Uterus (tissue), 4 donors: ENCODE data around the gene BIRC5. TPM values are rescaled to one million over a fixed set of nuclear protein-coding genes. Genes with fewer than 3 reads are reported as not detected.

Source experiments
- DNase-seq, 2 donors: peaks; one replicate each; pipeline ENCODE4 v3.0.0-alpha.2; 2019 to 2020
- H3K27ac ChIP-seq, 2 donors: fragments of 200-600 bp; sonication (generic); 1 replicate in 1 of 2; 2 replicates in 1 of 2; pipeline ENCODE4 v1.5.1; 2016 to 2018
- H3K27me3 ChIP-seq, 2 donors: fragments of 200-600 bp; sonication (generic); one replicate each; pipeline ENCODE4 v1.5.1; 2018 to 2019; ENCODE audit warnings: control low read depth in 1 of 2
- H3K36me3 ChIP-seq, 2 donors: fragments of 200-600 bp; sonication (generic); one replicate each; pipeline ENCODE4 v1.5.1; 2019; ENCODE audit warnings: control low read depth in 1 of 2
- H3K4me1 ChIP-seq, 2 donors: fragments of 200-600 bp; sonication (generic); one replicate each; pipeline ENCODE4 v1.5.1; 2018 to 2019; ENCODE audit warnings: control low read depth in 1 of 2
- H3K4me3 ChIP-seq, 2 donors: fragments of 200-600 bp; sonication (generic); 1 replicate in 1 of 2; 2 replicates in 1 of 2; pipeline ENCODE4 v1.5.1; 2018 to 2019; ENCODE audit warnings: mild to moderate bottlenecking in 1 of 2
- H3K9me3 ChIP-seq, 2 donors: fragments of 200-600 bp; sonication (generic); one replicate each; pipeline ENCODE4 v1.5.1; 2019; ENCODE audit warnings: control low read depth in 1 of 2
- POLR2A ChIP-seq, 2 donors: fragments of 450-650 bp; IDR thresholded peaks; one replicate each; pipeline ENCODE4 v1.6.1; 2016; ENCODE audit warnings: antibody characterized with exemption in 2 of 2, mild to moderate bottlenecking in 1 of 2, moderate library complexity in 1 of 2
- intact Hi-C: fragments of 100-400 bp; cut with DNase I; formaldehyde crosslinking; loops from one replicate; pipeline ENCODE4 v1.15.1; 2023; ENCODE audit warnings: low total_unique reads
- small RNA-seq: library from RNA; depleted of rRNA; stranded (forward); fragments of <200 nt; gene quantifications from one replicate; pipeline ENCODE3, GENCODE V24; 2016
- total RNA-seq, 4 donors: library from RNA; depleted of rRNA in 3 of 4; stranded (reverse); fragments of >200 nt in 3 of 4; gene quantifications; one replicate each; pipeline versions ENCODE4 v1.1.0 to v1.2.4, GENCODE V29; 2014 to 2023
- TF ChIP-seq, protein P1 (sequence below), 4 experiments: fragments of 200-600 bp in 2 of 4; fragments of 450-650 bp in 2 of 4; sonication (generic) in 2 of 4; IDR thresholded peaks; one replicate each; pipeline ENCODE4 v1.5.1; 2016 to 2019; ENCODE audit warnings: antibody characterized with exemption in 4 of 4, mild to moderate bottlenecking in 2 of 4, moderate library complexity in 1 of 4
- donor health status: DM: yes; HTN: yes; CAD: no.

The BIRC5 gene
- total RNA-seq, 4 donors from 2014 or later, result 26.3 to 29.7 TPM; not detected in 2

DNA sequence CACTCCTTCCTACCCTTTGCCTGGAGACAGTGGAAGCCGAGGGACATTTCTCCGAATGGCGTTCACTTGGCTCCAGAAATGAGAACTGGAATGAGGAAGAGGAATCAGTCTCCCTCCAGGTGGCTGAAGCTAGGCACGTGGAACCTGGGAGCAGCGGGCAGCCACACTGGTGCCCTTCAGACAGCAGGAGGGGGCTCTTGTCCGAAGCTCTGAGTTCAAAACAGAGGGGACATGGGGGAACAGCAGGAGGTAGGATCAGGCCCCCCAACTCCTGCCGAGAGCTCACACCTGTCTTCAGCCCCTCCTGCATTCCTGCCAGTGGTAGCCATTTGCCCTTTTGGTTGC is 58.8 kb downstream of the BIRC5 start:
- H3K27ac ChIP-seq, result no peak overlapping the region
- H3K4me3 ChIP-seq, result no peak overlapping the region
- intact Hi-C loops, result no loop called here
- peaks cover 0 to 11% of the 10 kb centered on the region in 2 donors for H3K27me3 ChIP-seq
- no peaks in the 10 kb centered on the region for H3K4me1 ChIP-seq
- TF ChIP-seq, protein P1, sequence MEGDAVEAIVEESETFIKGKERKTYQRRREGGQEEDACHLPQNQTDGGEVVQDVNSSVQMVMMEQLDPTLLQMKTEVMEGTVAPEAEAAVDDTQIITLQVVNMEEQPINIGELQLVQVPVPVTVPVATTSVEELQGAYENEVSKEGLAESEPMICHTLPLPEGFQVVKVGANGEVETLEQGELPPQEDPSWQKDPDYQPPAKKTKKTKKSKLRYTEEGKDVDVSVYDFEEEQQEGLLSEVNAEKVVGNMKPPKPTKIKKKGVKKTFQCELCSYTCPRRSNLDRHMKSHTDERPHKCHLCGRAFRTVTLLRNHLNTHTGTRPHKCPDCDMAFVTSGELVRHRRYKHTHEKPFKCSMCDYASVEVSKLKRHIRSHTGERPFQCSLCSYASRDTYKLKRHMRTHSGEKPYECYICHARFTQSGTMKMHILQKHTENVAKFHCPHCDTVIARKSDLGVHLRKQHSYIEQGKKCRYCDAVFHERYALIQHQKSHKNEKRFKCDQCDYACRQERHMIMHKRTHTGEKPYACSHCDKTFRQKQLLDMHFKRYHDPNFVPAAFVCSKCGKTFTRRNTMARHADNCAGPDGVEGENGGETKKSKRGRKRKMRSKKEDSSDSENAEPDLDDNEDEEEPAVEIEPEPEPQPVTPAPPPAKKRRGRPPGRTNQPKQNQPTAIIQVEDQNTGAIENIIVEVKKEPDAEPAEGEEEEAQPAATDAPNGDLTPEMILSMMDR (IDR thresholded peaks at IDR 0.05), result no peak
- TF ChIP-seq POLR2A (IDR thresholded peaks at IDR 0.05), result no peak
- H3K36me3 ChIP-seq, result no peaks in the 10 kb centered on the region
- DNase-seq, result no peak
- H3K9me3 ChIP-seq, result no peaks in the 10 kb centered on the region

DNA sequence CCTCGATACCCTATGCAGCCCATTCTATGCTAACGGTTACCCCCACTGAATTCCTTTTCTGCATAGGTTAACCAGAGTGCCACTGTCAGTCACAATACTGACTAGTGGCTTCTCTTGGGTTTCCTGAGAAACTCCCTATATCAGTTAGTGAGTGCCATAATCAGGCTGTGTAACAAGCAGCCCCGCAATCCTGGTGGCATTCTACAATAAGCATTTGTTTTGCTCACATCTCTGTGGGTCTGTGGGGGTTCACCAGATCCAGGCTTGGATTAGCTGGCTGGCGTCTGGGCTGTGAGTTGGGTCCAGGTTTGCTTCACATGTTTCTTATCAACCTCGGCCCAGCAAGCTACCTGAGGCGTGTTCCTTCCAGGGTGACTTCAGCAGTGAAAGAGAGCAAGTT is 59.8 kb downstream of the BIRC5 start:
- Histone ChIP-seq H3K4me3 (no peak overlapping the region), H3K27ac (no peak overlapping the region), H3K27me3 (peaks cover 0 to 11% of the 10 kb centered on the region in 2 donors), H3K4me1 (no peaks in the 10 kb centered on the region), H3K36me3 (no peaks in the 10 kb centered on the region), H3K9me3 (no peaks in the 10 kb centered on the region)
- DNase-seq, result no peak
- intact Hi-C loops, result no loop called here
- TF ChIP-seq, protein P1 (IDR thresholded peaks at IDR 0.05), result no peak
- no peak for TF ChIP-seq POLR2A (IDR thresholded peaks at IDR 0.05)

Small RNAs within 50 kb of the gene (small RNA-seq; reads per million reads assigned to genes)
- not detected for gene AC087645.1

Other genes starting within 250 kb of the BIRC5 start
- gene TMC6, start 85.5 kb upstream of the BIRC5 start, total RNA-seq, result 10 to 100 TPM in 3 of 4 donors, 1 to 10 TPM in 1; 8.2 to 56.1 (median 16.1) TPM
- gene TMC8, start 83.5 kb upstream of the BIRC5 start, total RNA-seq, result 10 to 100 TPM in 1 of 4 donors, 1 to 10 TPM in 2, under 1 TPM in 1; 0.51 to 20.1 (median 3.1) TPM
- under 1 TPM in 1 of 4 donors, not detected in 3; 0.62 TPM for gene C17orf99, start 67.9 kb upstream of the BIRC5 start, total RNA-seq
- gene SYNGR2, start 45.7 kb upstream of the BIRC5 start, total RNA-seq, result 10 to 100 TPM; 16.7 to 83.2 (median 49.1) TPM
- gene TK1, start 27.2 kb upstream of the BIRC5 start, total RNA-seq, result 10 to 100 TPM in 1 of 4 donors, 1 to 10 TPM in 1, not detected in 2; 1.4 to 40.8 TPM
- 10 to 100 TPM; 21.2 to 38.4 (median 23.7) TPM for gene AFMID, start 26.9 kb upstream of the BIRC5 start, total RNA-seq
- not detected for gene TMEM235, start 17.4 kb downstream of the BIRC5 start, total RNA-seq
- gene SOCS3, start 145.8 kb downstream of the BIRC5 start, total RNA-seq, result 100 to 1,000 TPM in 1 of 4 donors, 10 to 100 TPM in 3; 20.9 to 101 (median 39.5) TPM
- gene PGS1, start 164.4 kb downstream of the BIRC5 start, total RNA-seq, result 10 to 100 TPM; 12.9 to 75.4 (median 63.1) TPM